GM10847 (cell line): ENCODE data around the gene RACGAP1.

Source experiments
- POLR2A ChIP-seq: IDR thresholded peaks from 2 replicates; pipeline ENCODE4 v1.6.1; 2011; ENCODE audit not compliant: insufficient read length; ENCODE audit errors: extremely low read depth

The RACGAP1 gene

DNA sequence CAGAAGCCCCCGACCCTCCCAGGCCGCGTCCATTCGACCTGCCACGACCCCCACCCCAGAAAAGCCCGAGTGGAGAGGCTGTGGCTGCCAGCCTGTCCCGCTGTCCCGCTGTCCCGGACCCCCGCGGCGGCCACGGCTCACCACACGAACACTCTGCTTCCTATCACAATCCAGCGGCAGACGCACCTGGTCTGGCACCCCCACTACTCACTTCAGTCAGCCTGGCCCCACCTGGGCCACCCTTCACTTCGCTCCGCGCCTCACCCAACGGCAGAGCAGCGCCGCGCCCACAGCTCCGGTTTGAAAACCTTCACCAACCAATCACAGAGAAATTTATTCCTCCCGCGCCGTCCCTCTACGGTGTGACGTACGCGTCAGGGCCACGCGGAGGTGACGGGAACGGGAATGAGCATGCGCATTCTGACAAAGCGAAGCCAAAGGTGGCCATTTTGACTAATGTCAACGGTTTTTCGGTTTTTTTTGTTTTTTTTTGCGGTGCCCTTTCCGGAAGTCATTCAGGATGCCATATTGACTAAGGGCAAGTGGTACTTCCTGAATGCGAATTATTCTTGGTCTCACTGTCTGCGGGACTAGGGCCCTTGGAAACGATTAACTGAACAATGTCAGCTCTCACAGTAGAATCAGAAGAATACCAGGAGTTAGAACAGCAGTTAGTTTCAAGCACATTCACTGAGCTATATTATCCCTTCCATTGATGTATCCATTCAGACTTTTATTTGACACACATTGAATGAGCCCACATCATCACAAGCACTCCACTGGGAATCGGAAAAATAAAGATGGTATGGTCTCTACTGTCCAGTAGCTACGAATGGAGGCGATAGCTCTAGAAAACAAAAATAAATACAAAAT is at the start of gene RACGAP1:
RACGAP1 (minus strand) TSS at position 308 of the 873 bp plus-strand sequence. CDS start 8,779 bp downstream, outside the sequence.
- TF ChIP-seq POLR2A: peak; percentile 34

DNA sequence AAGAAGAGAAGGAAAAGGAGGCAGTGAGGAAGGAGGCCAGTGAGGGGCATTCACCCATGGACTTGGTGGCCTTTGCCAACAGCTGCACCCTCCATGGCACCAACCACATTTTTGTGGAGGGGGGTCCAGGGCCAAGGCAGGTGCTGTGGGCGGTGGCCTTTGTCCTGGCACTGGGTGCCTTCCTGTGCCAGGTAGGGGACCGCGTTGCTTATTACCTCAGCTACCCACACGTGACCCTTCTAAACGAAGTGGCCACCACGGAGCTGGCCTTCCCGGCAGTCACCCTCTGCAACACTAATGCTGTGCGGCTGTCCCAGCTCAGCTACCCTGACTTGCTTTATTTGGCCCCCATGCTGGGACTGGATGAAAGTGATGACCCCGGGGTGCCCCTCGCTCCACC is 48.4 kb upstream of the RACGAP1 start:
- no peak for TF ChIP-seq POLR2A

- no peak for TF ChIP-seq POLR2A
Observed at GRCh38 chr12:50073206-50073605, 47.9 kb upstream of the RACGAP1 start.

DNA sequence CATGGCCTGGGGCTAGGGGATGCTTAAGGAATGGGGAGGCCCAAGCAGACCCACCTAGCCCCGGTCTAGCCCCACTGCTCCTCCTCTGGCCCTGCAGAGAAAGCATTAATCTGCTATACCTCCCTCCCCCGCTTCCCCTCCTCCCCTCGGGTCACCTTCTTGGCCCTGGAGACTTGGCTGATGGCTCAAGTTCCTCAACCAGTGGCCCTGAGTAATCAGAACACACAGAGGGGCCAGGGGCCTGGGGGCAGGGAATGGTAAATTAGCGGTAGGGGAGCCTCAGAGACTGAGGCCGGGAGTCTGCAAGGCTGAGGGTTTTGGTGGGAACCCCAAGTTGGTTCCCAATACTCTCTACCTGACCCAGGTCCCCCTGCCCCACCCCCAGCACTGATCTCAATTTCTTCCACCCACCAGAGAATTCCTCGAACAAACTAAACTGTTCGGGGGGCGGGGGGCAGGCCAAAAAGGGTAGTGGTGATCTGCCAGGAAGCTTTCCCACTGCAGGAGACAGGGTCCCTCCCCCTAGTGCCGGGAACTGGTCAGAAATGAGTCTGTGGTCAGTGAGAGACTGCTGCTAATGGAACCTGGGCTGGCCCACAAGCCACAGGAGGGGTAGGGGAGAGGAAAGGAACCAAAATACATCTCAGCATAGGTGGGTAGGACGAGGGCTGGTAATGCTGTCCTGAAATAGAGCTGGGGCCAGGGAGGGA is 47.1 kb upstream of the RACGAP1 start:
- no peak for TF ChIP-seq POLR2A

- no peak for TF ChIP-seq POLR2A
Observed at GRCh38 chr12:50070314-50071060, 45.2 kb upstream of the RACGAP1 start.

GRCh38 chr12:50069539-50069938 is 44.2 kb upstream of the RACGAP1 start:
- no peak for TF ChIP-seq POLR2A

DNA sequence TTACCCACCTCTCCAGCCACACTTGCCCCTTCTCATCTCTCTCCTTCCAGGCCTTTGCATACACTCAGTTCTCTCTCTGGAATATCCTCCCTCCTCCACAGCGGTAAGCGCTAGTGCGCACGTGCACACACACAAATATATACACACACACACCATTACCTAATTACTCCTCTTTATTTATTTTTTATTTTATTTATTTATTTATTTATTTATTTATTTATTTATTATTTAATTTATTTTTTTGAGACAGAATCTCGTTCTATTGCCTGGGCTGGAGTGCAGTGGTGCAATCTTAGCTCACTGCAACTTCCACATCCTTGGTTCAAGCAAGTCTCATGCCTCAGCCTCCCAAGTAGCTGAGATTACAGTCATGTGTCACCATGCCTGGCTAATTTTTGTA is 43.8 kb upstream of the RACGAP1 start:
- no peak for TF ChIP-seq POLR2A

GRCh38 chr12:50066402-50066801 is 41.1 kb upstream of the RACGAP1 start:
- TF ChIP-seq POLR2A: no peak

DNA sequence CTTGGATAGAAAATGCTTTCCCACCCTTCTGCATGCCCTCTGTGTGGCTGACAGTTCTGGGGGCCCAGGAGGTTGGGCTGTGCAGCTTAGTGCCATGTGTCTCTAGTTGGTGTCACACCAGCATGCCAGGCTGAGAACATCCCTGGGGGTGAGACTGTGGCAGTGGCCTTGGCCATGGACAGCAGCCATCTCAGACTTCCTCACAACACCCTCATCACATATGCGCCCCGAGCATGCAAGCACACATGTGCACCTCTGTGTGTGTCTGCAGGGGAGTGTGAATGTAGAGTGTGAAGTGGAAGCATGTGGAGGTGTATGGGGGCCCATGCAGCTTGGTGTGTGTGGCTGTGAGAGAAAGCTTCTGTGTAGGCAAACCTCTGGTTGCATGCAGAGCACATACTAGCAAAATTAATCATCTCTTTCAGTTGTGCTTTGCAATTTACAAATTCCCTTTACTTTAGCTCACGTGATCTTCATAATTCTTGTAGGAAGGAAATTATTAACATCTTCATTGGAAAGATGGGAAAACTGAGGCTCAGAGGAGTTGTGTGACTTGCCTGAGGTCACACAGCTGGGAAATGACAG is 40.5 kb upstream of the RACGAP1 start:
- no peak for TF ChIP-seq POLR2A

DNA sequence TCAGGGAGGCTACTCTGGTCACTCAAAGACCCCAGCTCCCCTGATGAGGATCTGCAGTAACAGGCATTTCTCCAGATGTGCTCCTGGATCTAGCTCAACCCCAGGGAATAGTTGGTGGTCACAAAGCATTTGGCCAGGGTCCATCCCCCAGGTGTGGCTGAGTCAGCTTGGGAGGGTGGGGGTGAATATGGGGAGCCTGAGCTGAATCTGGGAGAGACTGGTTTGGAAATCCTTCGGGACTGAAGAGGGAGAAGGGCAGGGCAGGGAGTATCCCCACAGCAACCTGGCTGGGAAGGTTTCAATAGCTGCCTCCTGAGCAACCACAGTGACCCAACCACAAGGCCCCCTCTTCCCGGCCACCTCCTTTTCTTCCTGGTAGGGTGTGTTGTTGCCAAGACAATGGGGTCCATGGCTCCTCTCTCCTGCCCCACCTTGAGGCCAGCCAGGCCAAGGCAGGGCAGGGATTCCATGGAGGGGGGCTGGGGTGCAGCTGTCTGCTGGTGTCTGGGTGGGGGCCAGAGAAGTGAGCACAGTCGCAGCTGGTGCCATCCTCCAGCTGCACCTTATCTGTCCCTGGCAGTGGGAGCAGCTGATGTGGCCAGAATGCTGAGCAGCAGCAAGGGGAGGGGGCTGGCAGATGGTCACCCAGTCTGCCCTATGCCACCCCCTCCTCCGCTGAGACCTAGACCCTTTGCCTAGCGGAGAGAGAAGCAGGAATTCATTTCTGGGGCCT is 37.6 kb upstream of the RACGAP1 start:
- no peak for TF ChIP-seq POLR2A

DNA sequence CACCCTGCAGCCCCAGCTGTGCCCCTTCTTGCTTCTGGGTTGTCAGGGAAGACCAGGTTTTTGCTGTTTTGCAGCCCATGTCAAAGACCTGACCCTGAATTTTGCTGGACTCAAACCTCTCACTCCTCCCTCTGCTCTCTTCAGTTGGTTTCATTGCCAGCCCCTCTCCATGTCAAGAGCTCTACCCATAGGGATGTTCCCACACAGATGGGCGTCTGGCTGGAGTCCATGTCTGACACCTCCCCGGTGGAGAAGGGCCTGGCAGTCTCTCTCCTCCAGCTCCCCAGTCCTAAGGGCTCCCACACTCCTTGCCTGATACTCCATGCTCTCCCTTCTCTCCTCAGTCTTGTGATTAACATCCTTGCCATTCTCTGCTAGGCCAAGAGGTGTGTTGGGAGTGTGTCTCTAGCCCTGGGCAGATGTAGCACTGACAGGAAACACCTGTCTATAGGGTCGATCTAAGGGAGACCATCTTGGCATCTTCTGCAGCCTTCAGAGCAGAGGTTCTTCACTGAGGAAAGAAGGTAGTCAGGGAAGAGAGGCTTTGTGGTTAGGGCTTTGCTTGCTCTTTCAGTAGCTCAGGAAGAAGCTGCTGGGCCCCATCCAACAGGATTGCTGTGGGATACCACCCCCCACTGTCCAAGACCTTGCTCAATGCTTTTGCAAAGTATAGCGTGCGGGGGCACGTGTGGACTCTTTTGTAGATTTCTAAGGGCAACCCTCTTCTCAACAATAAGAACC is 36.8 kb upstream of the RACGAP1 start:
- no peak for TF ChIP-seq POLR2A

- no peak for TF ChIP-seq POLR2A
Observed at GRCh38 chr12:50061171-50061570, 35.9 kb upstream of the RACGAP1 start.

GRCh38 chr12:50060120-50060468 is 34.8 kb upstream of the RACGAP1 start:
- TF ChIP-seq POLR2A: no peak
